ENCODE data around the gene HAO2. TPM values are rescaled to one million over a fixed set of nuclear protein-coding genes. Genes with fewer than 3 reads are reported as not detected.

HAO2 gene
- total RNA-seq, 2 experiments from 2014 or later: not detected

DNA sequence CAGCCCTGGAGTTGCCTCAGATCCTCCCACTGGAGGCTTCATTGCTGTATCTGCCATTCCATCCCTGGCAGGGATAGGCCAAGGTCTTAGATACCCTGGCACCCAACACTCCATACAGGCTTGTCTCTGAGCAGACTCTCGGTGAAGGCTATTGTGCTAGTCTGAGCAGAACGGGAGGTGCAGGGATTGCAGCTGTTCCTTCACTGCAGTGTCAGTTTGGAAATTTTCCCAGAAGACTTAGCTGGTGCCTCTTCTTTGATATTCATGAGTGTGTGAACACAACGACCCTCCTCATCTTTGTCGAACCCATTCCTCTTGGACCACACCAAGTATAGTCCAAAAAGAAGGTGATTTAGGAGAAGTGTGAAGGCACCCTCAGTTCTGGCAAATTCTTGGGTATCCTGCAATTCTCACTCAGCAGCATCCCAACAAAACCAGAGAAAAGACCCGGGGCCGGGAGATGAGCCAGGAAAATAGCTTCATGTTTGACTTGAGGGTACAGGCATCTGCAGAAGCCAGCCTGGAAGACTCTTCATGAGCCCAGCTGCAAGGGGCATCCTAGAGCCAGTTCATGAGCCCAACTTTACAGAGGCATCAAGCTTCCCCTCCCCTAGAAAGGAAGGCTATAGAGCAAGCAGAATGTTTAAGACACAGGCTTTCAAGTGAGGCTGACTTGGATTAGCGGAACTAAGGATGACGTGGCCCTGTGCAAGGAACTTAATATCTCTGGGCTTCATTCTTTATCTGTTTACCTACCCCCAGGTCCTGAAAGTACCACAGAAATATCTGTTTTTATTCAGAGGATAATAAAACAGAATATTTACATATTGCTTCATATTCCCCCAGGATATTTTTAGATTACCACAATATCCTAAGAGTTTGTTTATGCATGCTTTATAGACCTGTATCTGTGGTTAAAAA is 38.8 kb upstream of the HAO2 start:
- TF ChIP-seq, protein P1, sequence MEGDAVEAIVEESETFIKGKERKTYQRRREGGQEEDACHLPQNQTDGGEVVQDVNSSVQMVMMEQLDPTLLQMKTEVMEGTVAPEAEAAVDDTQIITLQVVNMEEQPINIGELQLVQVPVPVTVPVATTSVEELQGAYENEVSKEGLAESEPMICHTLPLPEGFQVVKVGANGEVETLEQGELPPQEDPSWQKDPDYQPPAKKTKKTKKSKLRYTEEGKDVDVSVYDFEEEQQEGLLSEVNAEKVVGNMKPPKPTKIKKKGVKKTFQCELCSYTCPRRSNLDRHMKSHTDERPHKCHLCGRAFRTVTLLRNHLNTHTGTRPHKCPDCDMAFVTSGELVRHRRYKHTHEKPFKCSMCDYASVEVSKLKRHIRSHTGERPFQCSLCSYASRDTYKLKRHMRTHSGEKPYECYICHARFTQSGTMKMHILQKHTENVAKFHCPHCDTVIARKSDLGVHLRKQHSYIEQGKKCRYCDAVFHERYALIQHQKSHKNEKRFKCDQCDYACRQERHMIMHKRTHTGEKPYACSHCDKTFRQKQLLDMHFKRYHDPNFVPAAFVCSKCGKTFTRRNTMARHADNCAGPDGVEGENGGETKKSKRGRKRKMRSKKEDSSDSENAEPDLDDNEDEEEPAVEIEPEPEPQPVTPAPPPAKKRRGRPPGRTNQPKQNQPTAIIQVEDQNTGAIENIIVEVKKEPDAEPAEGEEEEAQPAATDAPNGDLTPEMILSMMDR (conservative IDR thresholded peaks at IDR 0.05; ENCODE audit: low read length): no peak
- no peak for TF ChIP-seq EZH2phosphoT487 (IDR thresholded peaks at IDR 0.05; ENCODE audit: borderline replicate concordance, low read depth, low read length)
- Histone ChIP-seq H3K9me3 (ENCODE audit: low read length) (no peaks in the 10 kb centered on the region), H3K36me3 (ENCODE audit: insufficient read depth, low read length) (no peaks in the 10 kb centered on the region), H3K4me2 (ENCODE audit: low read length) (no peak overlapping the region), H3K79me2 (ENCODE audit: insufficient read depth, low read depth, low read length) (no peaks in the 10 kb centered on the region), H3K9me2 (ENCODE audit: insufficient read depth, low read length) (no peaks in the 10 kb centered on the region), H3K4me3 (ENCODE audit: low read depth, low read length, poor library complexity, severe bottlenecking) (no peak overlapping the region), H2AFZ (ENCODE audit: low read length) (no peak overlapping the region), H4K20me1 (ENCODE audit: insufficient read depth, low read length) (no peaks in the 10 kb centered on the region), H3K4me1 (ENCODE audit: insufficient read depth, low read length, poor library complexity, severe bottlenecking) (no peaks in the 10 kb centered on the region), H3K27ac (ENCODE audit: low read depth, low read length, poor library complexity, severe bottlenecking) (no peak overlapping the region)
- no TSS peak for BruUV-seq (replicated peaks)
- intact Hi-C loops (cut with micrococcal nuclease; ENCODE audit: unreplicated experiment): no loop called here
- CTCF ChIA-PET (ENCODE audit: unreplicated experiment): no interaction called here
- POLR2A ChIA-PET: no interaction called here
- no peak for DNase-seq (ENCODE audit: low spot score)

DNA sequence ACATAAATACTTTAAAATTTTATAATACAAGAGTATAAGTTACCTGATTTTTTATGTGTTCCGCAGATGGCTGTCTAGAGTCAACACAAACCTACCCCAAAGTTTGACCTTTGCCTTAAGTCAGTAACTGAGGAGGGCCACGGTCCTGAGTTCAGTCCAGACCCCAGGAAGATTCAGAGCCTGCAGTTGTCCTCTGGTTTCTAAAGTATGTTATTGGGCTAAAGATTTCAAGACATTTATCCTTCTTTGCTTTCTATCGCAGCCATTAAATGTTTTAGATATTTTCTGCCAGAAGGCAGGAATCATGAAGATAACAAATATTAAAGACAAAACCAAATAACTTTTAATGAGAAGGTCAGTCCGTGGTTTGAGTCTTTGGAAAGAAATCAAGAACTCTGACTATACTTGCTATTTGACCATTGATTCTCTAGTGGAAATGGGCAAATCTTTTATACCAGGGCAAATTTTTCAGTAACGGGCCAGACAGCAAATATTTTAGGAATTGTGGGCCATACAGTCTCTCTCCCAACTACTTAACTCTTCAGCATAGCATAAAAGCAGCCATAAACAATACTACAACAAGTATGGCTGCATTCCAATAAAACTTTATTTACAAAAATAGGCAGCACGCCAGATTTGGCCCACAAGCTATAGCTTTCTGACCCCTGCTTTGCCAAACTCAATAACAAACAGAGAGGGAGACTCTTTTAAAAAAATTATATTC is 38.0 kb upstream of the HAO2 start:
- intact Hi-C loops (cut with micrococcal nuclease; ENCODE audit: unreplicated experiment): no loop called here
- Histone ChIP-seq H3K9me3 (ENCODE audit: low read length) (no peaks in the 10 kb centered on the region), H3K4me2 (ENCODE audit: low read length) (no peak overlapping the region), H3K4me3 (ENCODE audit: low read depth, low read length, poor library complexity, severe bottlenecking) (no peak overlapping the region), H3K79me2 (ENCODE audit: insufficient read depth, low read depth, low read length) (no peaks in the 10 kb centered on the region), H3K36me3 (ENCODE audit: insufficient read depth, low read length) (no peaks in the 10 kb centered on the region), H3K9me2 (ENCODE audit: insufficient read depth, low read length) (no peaks in the 10 kb centered on the region), H3K27ac (ENCODE audit: low read depth, low read length, poor library complexity, severe bottlenecking) (no peak overlapping the region), H4K20me1 (ENCODE audit: insufficient read depth, low read length) (no peaks in the 10 kb centered on the region), H2AFZ (ENCODE audit: low read length) (no peak overlapping the region), H3K4me1 (ENCODE audit: insufficient read depth, low read length, poor library complexity, severe bottlenecking) (no peaks in the 10 kb centered on the region)
- no TSS peak for BruUV-seq (replicated peaks)
- CTCF ChIA-PET (ENCODE audit: unreplicated experiment): no interaction called here
- DNase-seq (ENCODE audit: low spot score): no peak
- POLR2A ChIA-PET: no interaction called here
- TF ChIP-seq, protein P1 (conservative IDR thresholded peaks at IDR 0.05; ENCODE audit: low read length): no peak

GRCh38 chr1:119331190-119331515 is 37.4 kb upstream of the HAO2 start:
- CTCF ChIA-PET (ENCODE audit: unreplicated experiment): no interaction called here
- Histone ChIP-seq H4K20me1 (ENCODE audit: insufficient read depth, low read length) (no peaks in the 10 kb centered on the region), H3K9me3 (ENCODE audit: low read length) (no peaks in the 10 kb centered on the region)

More at GRCh38 chr1:119331190-119331515, 37.4 kb upstream of the HAO2 start:
- Histone ChIP-seq H3K4me1 (ENCODE audit: insufficient read depth, low read length, poor library complexity, severe bottlenecking) (no peaks in the 10 kb centered on the region), H3K79me2 (ENCODE audit: insufficient read depth, low read depth, low read length) (no peaks in the 10 kb centered on the region), H2AFZ (ENCODE audit: low read length) (no peak overlapping the region), H3K4me3 (ENCODE audit: low read depth, low read length, poor library complexity, severe bottlenecking) (no peak overlapping the region), H3K4me2 (ENCODE audit: low read length) (no peak overlapping the region), H3K9me2 (ENCODE audit: insufficient read depth, low read length) (no peaks in the 10 kb centered on the region), H3K27ac (ENCODE audit: low read depth, low read length, poor library complexity, severe bottlenecking) (no peak overlapping the region), H3K36me3 (ENCODE audit: insufficient read depth, low read length) (no peaks in the 10 kb centered on the region)
- no peak for TF ChIP-seq EZH2phosphoT487 (IDR thresholded peaks at IDR 0.05; ENCODE audit: borderline replicate concordance, low read depth, low read length)
- TF ChIP-seq, protein P1 (conservative IDR thresholded peaks at IDR 0.05; ENCODE audit: low read length): no peak
- intact Hi-C loops (cut with micrococcal nuclease; ENCODE audit: unreplicated experiment): no loop called here
- BruUV-seq (replicated peaks): no TSS peak
- no peak for DNase-seq (ENCODE audit: low spot score)
- POLR2A ChIA-PET: no interaction called here
